Lung (tissue), 12 donors: Measurements from ENCODE around the gene SFXN3. TPM values are rescaled to one million over a fixed set of nuclear protein-coding genes. Genes with fewer than 3 reads are reported as not detected.

Experiments used
- ATAC-seq: fragments of 200-7000 bp; cut with Tn5 transposase; one replicate; pipeline ENCODE4 v1.9.1; 2020; ENCODE audit warnings: moderate number of reproducible peaks; ENCODE audit not compliant: insufficient read depth, low FRiP score
- DNase-seq, 3 donors: peaks; one replicate each; pipeline ENCODE4 v3.0.0-alpha.2; 2013 to 2017
- H3K27ac ChIP-seq, 2 donors: one replicate each; pipeline ENCODE4 v1.5.1; 2013; ENCODE audit warnings: mild to moderate bottlenecking in 2 of 2, moderate library complexity in 2 of 2, control low read depth in 1 of 2, inconsistent platforms in 1 of 2, low read depth in 1 of 2, low read length in 1 of 2
- H3K27me3 ChIP-seq, 3 donors: one replicate each; pipeline ENCODE4 v1.5.1; 2013; ENCODE audit warnings: low read length in 2 of 3; ENCODE audit not compliant: control insufficient read depth in 3 of 3, insufficient read depth in 3 of 3
- H3K36me3 ChIP-seq, 4 donors: one replicate each; pipeline ENCODE4 v1.5.1; 2013; ENCODE audit warnings: low read length in 4 of 4, mild to moderate bottlenecking in 1 of 4, moderate library complexity in 1 of 4; ENCODE audit not compliant: control insufficient read depth in 4 of 4, insufficient read depth in 4 of 4
- H3K4me1 ChIP-seq, 5 donors: one replicate each; pipeline ENCODE4 v1.5.1; 2013; ENCODE audit warnings: low read length in 5 of 5, mild to moderate bottlenecking in 2 of 5, moderate library complexity in 1 of 5; ENCODE audit not compliant: control insufficient read depth in 5 of 5, insufficient read depth in 5 of 5
- H3K4me3 ChIP-seq: one replicate; pipeline ENCODE4 v1.5.1; 2013; ENCODE audit warnings: mild to moderate bottlenecking, control low read depth, moderate library complexity
- H3K9ac ChIP-seq, 2 donors: one replicate each; pipeline ENCODE4 v1.5.1; 2013; ENCODE audit warnings: low read length in 2 of 2, control low read depth in 1 of 2; ENCODE audit not compliant: insufficient read depth in 1 of 2
- H3K9me3 ChIP-seq, 4 donors: one replicate each; pipeline ENCODE4 v1.5.1; 2013; ENCODE audit warnings: low read length in 3 of 4, mild to moderate bottlenecking in 1 of 4, moderate library complexity in 1 of 4; ENCODE audit not compliant: control insufficient read depth in 4 of 4, insufficient read depth in 3 of 4
- CTCF ChIP-seq: IDR thresholded peaks from 2 replicates; pipeline ENCODE4 v1.5.1; 2012; ENCODE audit warnings: mild to moderate bottlenecking; ENCODE audit errors: control extremely low read depth, extremely low read depth
- WGBS, 2 donors: extraction: QIAGEN DNeasy Blood & Tissue Kit; methylation state at CpG; one replicate each; pipeline ENCODE4 v1.1.7; 2013; 5-methylcytosine and 5-hydroxymethylcytosine counted together
- polyA plus RNA-seq, 2 donors: library from polyadenylated mRNA; stranded (reverse); fragments of 200-250 nt; gene quantifications; one replicate each; pipeline ENCODE4 v1.2.1, GENCODE V29; 2013
- total RNA-seq, 2 donors: library from RNA; depleted of rRNA in 1 of 2; stranded (reverse); fragments of >200 nt in 1 of 2; gene quantifications; one replicate each; pipeline ENCODE4 v1.2.1, GENCODE V29; 2014 to 2021
- donor health status: control.
- donor health status: control.
- donor health status: Bipolar disorder and iron deficiency.
- donor health status: healthy.
- donor health status: DM: yes; HTN: yes; CAD: no.

Gene SFXN3
- total and polyA plus RNA-seq, 4 donors = 36.4 to 95.8 (median 39.6) TPM

- no peak overlapping the region for H3K9ac ChIP-seq
- ATAC-seq = peak; percentile 71
These were observed 12.2 kb upstream of the SFXN3 start for GRCh38 chr10:101018600-101019439.

GRCh38 chr10:101019440-101019703 is 11.7 kb upstream of the SFXN3 start:
- Histone ChIP-seq H3K36me3 (no peaks in the 10 kb centered on the region), H3K9ac (no peak overlapping the region), H3K27ac (no peak overlapping the region), H3K4me1 (peaks cover 0 to 10% (median 0%) of the 10 kb centered on the region in 5 donors), H3K4me3 (no peak overlapping the region), H3K27me3 (peaks cover 2 to 14% (median 7%) of the 10 kb centered on the region in 3 donors), H3K9me3 (no peaks in the 10 kb centered on the region)
- no peak for TF ChIP-seq CTCF
- no peak for DNase-seq
- WGBS, 2 donors = 29 to 39% methylated on average over 2 of the region's 2 CpGs
- no peak for ATAC-seq

More at GRCh38 chr10:101018600-101019439, 12.2 kb upstream of the SFXN3 start:
- TF ChIP-seq CTCF = peak; percentile 44
- Histone ChIP-seq H3K27me3 (peaks cover 2 to 14% (median 7%) of the 10 kb centered on the region in 3 donors), H3K36me3 (no peaks in the 10 kb centered on the region), H3K4me3 (no peak overlapping the region), H3K9me3 (no peaks in the 10 kb centered on the region), H3K27ac (peak overlapping the region in 1 of 2 donors; percentile 5), H3K4me1 (peaks cover 0 to 10% (median 0%) of the 10 kb centered on the region in 5 donors)
- DNase-seq = peak; percentile 67 to 79 (median 72)
- 21 to 24% methylated on average over 44 to 45 of the region's 45 CpGs for WGBS, 2 donors

GRCh38 chr10:101020427-101021075 is 10.5 kb upstream of the SFXN3 start:
- TF ChIP-seq CTCF = no peak
- Histone ChIP-seq H3K9me3 (no peaks in the 10 kb centered on the region), H3K4me1 (peaks cover 0 to 10% (median 0%) of the 10 kb centered on the region in 5 donors), H3K27ac (no peak overlapping the region), H3K9ac (no peak overlapping the region), H3K36me3 (no peaks in the 10 kb centered on the region), H3K27me3 (peaks cover 2 to 14% (median 7%) of the 10 kb centered on the region in 3 donors), H3K4me3 (no peak overlapping the region)
- WGBS, 2 donors = 84 to 86% methylated on average over 10 of the region's 10 CpGs
- DNase-seq (no peak), ATAC-seq (no peak)
